Natural killer cell (primary cell): ENCODE data around the gene XKR8. TPM values are rescaled to one million over a fixed set of nuclear protein-coding genes. Genes with fewer than 3 reads are reported as not detected.

ENCODE experiments used
- ATAC-seq, 3 donors: fragments of 150-1000 bp in 2 of 3; fragments of 200-7000 bp in 1 of 3; cut with Tn5 transposase; 1 replicate in 1 of 3; 2 replicates in 2 of 3; pipeline ENCODE4 v1.10.0; 2021; ENCODE audit warnings: mild to moderate bottlenecking in 2 of 3, moderate library complexity in 2 of 3
- DNase-seq, 2 donors: peaks; one replicate each; pipeline versions ENCODE4 v3.0.0 to v3.0.0-alpha.2; 2013 to 2021; ENCODE audit warnings: mixed read lengths in 1 of 2
- H3K27ac ChIP-seq: one replicate; pipeline ENCODE4 v1.5.1; 2013; ENCODE audit warnings: mild to moderate bottlenecking, low read length
- H3K27me3 ChIP-seq: one replicate; pipeline ENCODE4 v1.6.1; 2013; ENCODE audit warnings: low read length; ENCODE audit not compliant: control insufficient read depth, insufficient read depth
- H3K36me3 ChIP-seq: one replicate; pipeline ENCODE4 v1.6.1; 2013; ENCODE audit warnings: low read length; ENCODE audit not compliant: control insufficient read depth, insufficient read depth
- H3K4me1 ChIP-seq: one replicate; pipeline ENCODE4 v1.6.1; 2013; ENCODE audit warnings: low read length; ENCODE audit not compliant: control insufficient read depth, insufficient read depth
- H3K4me3 ChIP-seq: one replicate; pipeline ENCODE4 v1.5.1; 2013; ENCODE audit warnings: low read length
- H3K9me3 ChIP-seq: one replicate; pipeline ENCODE4 v1.6.1; 2013; ENCODE audit warnings: low read length; ENCODE audit not compliant: control insufficient read depth, insufficient read depth
- H3K27ac Mint-ChIP-seq, 2 donors: one replicate each; pipeline ENCODE4 v1.8.0; 2022; ENCODE audit warnings: mild to moderate bottlenecking in 2 of 2, mixed read lengths in 2 of 2, moderate library complexity in 1 of 2
- H3K27me3 Mint-ChIP-seq, 2 donors: one replicate each; pipeline ENCODE4 v1.8.0; 2022; ENCODE audit warnings: low read depth in 2 of 2, mixed read lengths in 2 of 2
- H3K36me3 Mint-ChIP-seq: one replicate; pipeline ENCODE4 v1.8.0; 2022; ENCODE audit warnings: mixed read lengths
- H3K4me1 Mint-ChIP-seq, 2 donors: one replicate each; pipeline ENCODE4 v1.8.0; 2022; ENCODE audit warnings: mixed read lengths in 2 of 2
- H3K4me3 Mint-ChIP-seq: one replicate; pipeline ENCODE4 v1.8.0; 2022; ENCODE audit warnings: mild to moderate bottlenecking, moderate library complexity, mixed read lengths
- H3K9me3 Mint-ChIP-seq, 2 donors: one replicate each; pipeline ENCODE4 v1.8.0; 2022; ENCODE audit warnings: mixed read lengths in 2 of 2
- CTCF ChIP-seq: fragments of 200-600 bp; IDR thresholded peaks from one replicate; pipeline ENCODE4 v1.8.0; 2022; ENCODE audit warnings: antibody characterized with exemption
- WGBS: methylation state at CpG from one replicate; pipeline ENCODE4 v1.1.7; 2013; ENCODE audit warnings: missing lambda C conversion rate; ENCODE audit not compliant: insufficient coverage; 5-methylcytosine and 5-hydroxymethylcytosine counted together
- intact Hi-C: fragments of 100-400 bp; cut with micrococcal nuclease; formaldehyde crosslinking; loops from one replicate; pipeline ENCODE4 v1.14.2; 2022
- total RNA-seq, 4 donors: library from RNA; stranded (reverse); fragments of 120-200 nt in 1 of 4; gene quantifications; one replicate each; pipeline versions ENCODE4 v1.2.3 to v1.2.4, GENCODE V29; 2013 to 2022

Gene XKR8
- total RNA-seq, 3 donors from 2014 or later (not counting 1 experiment from before 2014, with no cell fraction given) = 8.0 to 16.8 (median 15.5) TPM

DNA sequence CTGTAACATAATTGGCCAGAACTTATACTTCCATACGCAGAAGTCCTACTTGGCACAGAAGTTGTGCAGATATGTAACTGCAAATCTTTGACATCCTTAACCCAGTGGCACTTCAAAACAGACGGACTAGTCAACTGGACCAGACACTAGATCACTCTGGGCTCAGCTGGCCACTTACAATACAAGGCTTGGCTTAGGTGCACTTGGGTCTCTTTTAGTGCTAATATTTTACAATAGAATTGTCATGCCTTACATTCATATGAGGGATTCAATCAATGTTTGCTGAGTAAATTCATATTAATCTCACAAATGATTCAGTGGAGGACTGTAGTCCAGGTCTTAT lies 20.1 kb downstream of the XKR8 start:
- Histone ChIP-seq H3K4me1 (no peaks in the 10 kb centered on the region), H3K36me3 (peaks cover 10% of the 10 kb centered on the region), H3K27me3 (no peaks in the 10 kb centered on the region), H3K9me3 (no peaks in the 10 kb centered on the region), H3K4me3 (no peak overlapping the region), H3K27ac (no peak overlapping the region)
- WGBS = 19% methylated on average over 2 of the region's 2 CpGs
- H3K4me1 Mint-ChIP-seq = no peaks in the 10 kb centered on the region
- no peaks in the 10 kb centered on the region for H3K9me3 Mint-ChIP-seq
- H3K36me3 Mint-ChIP-seq = no peaks in the 10 kb centered on the region
- H3K27me3 Mint-ChIP-seq = no peaks in the 10 kb centered on the region
- no peak overlapping the region for H3K27ac Mint-ChIP-seq
- intact Hi-C loops = loop anchor here (1.0 to 2.0 kb wide), 2 partner anchors 40 to 121 kb away; no protein-coding TSS in a partner anchor
- H3K4me3 Mint-ChIP-seq = no peak overlapping the region
- TF ChIP-seq CTCF = peak; percentile 19
- DNase-seq (no peak), ATAC-seq (peak in 2 of 3 donors; percentile 15)

DNA sequence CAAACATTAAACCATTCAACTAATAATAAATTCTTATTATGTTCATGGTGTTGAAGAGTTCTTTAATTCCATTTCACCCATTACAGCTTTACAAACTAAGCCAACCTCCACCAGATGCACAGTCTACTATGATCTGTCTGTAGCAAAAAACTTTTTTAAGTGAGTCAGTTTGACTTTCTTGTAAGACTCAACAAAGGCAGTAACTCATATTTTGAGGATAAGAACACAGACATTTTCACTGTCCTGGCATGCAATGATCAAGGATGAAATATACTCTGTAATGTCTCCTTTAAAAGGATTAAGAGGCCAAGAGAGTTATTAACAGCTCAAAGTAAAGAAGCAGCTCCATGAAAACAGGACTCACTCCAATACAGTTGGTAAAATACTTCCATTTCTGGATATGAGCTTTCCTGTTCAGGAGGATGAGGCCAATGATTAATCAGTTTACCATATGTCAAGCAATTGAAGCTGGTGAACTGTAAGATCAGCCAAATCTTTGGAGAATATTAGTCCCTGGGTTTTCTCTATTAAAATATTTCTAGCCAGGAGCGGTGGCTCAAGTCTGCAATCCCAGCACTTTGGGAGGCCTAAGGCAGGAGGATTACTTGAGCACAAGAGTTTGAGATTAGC lies 20.6 kb downstream of the XKR8 start:
- ATAC-seq = no peak
- H3K27me3 ChIP-seq = no peaks in the 10 kb centered on the region

GRCh38 chr1:27981145-27981544 lies 21.4 kb downstream of the XKR8 start:
- no peaks in the 10 kb centered on the region for H3K36me3 Mint-ChIP-seq
- ATAC-seq (no peak), DNase-seq (no peak)
- H3K4me3 Mint-ChIP-seq = no peak overlapping the region
- no peak overlapping the region for H3K27ac ChIP-seq
- H3K27me3 ChIP-seq = no peaks in the 10 kb centered on the region
- no peak overlapping the region for H3K27ac Mint-ChIP-seq
- H3K4me1 ChIP-seq = no peaks in the 10 kb centered on the region
- H3K4me1 Mint-ChIP-seq = no peaks in the 10 kb centered on the region
- no peaks in the 10 kb centered on the region for H3K9me3 Mint-ChIP-seq
- H3K36me3 ChIP-seq = peaks cover 13% of the 10 kb centered on the region
- no peaks in the 10 kb centered on the region for H3K9me3 ChIP-seq
- 100% methylated on average over 3 of the region's 3 CpGs for WGBS
- intact Hi-C loops = no loop called here
- no peak overlapping the region for H3K4me3 ChIP-seq
- H3K27me3 Mint-ChIP-seq = no peaks in the 10 kb centered on the region
- TF ChIP-seq CTCF = no peak

More for the DNA sequence above, 20.6 kb downstream of the XKR8 start:
- no peaks in the 10 kb centered on the region for H3K27me3 Mint-ChIP-seq
- 100% methylated on average over 1 of the region's 1 CpG for WGBS
- intact Hi-C loops = no loop called here
- Histone ChIP-seq H3K4me3 (no peak overlapping the region), H3K36me3 (peaks cover 11% of the 10 kb centered on the region), H3K4me1 (no peaks in the 10 kb centered on the region), H3K27ac (no peak overlapping the region), H3K9me3 (no peaks in the 10 kb centered on the region)
- H3K27ac Mint-ChIP-seq = no peak overlapping the region
- DNase-seq = no peak
- no peak for TF ChIP-seq CTCF
- no peaks in the 10 kb centered on the region for H3K9me3 Mint-ChIP-seq
- H3K4me1 Mint-ChIP-seq = no peaks in the 10 kb centered on the region
- no peaks in the 10 kb centered on the region for H3K36me3 Mint-ChIP-seq
- H3K4me3 Mint-ChIP-seq = no peak overlapping the region
